SW480 (cell line): ENCODE data around the gene NKIRAS2.

Experiments
- DNase-seq: peaks from one replicate; pipeline ENCODE4 v3.0.0-alpha.2; 2016; ENCODE audit warnings: low spot score

The NKIRAS2 gene

GRCh38 chr17:42055027-42055426 is 35.1 kb downstream of the NKIRAS2 start:
- DNase-seq, result no peak

DNA sequence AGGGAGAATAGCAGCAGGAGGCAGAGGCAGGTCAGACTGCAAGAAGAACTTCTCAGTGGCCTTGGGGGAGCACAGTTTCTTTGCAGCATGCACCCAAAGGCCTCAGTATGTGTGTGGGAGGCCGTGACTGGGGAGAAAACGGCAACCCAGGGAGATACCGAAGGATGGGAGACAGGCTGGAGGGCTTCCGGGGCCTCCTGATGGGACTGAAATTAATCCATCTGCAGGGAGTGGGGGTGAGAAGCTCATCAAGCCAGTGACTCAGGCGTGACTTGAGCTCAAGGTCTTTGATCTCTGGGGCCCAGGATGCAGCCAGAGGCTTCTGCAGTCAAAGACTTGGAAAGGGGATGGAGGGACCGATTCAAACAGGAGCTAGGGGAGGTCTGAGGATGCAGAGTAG is 35.6 kb downstream of the NKIRAS2 start:
- DNase-seq, result peak; percentile 65

DNA sequence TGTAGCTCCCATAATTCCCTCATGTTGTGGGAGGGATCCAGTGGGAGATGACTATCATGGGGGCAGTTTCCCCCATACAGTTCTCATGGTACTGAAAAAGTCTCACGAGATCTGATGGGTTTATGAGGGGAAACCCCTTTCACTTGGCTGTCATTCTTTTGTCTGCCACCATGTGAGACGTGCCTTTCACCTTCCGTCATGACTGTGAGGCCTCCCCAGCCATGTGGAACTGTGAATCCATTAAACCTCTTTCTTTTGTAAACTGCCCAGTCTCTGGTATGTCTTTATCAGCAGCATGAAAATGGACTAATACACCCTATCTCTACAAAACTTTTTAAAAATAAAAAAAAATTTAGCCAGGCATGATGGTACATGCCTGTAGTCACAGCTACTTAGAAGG is 36.7 kb downstream of the NKIRAS2 start:
- DNase-seq, result no peak

DNA sequence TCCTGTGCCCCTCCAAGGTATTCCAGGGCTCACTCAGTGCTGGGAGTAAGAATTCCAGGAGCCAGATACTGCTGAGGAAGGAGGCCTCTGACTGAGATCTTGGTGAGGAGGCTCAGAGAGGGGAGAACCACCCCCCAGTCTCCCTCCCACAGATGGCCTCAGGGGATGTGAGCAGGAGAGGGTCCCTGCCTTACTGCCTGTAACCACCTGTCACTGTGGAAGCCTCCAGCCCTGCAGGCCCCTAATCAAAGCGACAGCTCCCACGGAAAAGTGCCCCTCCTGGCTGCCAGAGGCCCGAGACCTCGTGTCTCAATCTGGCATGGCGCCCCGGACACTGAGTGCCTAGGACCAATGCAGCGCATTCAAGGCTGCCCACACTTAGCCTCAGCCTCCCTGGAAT is 38.2 kb downstream of the NKIRAS2 start:
- no peak for DNase-seq

GRCh38 chr17:42059815-42060214 is 39.9 kb downstream of the NKIRAS2 start:
- no peak for DNase-seq

DNA sequence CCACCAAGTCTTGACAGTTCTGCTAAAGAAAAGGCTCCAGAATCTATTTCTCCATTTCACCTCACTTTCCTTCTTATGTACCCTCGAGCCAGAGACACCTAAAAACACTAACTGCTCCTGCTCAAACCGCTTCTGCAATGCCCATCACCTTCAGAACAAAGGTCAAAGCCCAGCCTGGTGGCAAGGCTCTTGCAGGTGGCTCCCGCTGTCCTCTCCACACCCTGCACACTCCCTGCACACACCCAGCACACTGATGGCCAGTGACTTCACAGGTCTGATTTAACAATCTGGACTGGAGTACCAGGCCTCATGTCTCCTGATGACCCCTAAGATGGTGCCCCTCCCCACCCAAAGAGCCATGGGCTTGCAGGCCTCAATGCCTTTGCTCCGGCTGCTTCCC is 40.3 kb downstream of the NKIRAS2 start:
- DNase-seq, result no peak

- DNase-seq, result no peak
Observed at GRCh38 chr17:42061646-42062487, 42.0 kb downstream of the NKIRAS2 start.

GRCh38 chr17:42062681-42063080 is 42.8 kb downstream of the NKIRAS2 start:
- DNase-seq, result no peak

GRCh38 chr17:42065201-42065600 is 45.3 kb downstream of the NKIRAS2 start:
- no peak for DNase-seq

GRCh38 chr17:42067371-42068091 is 47.6 kb downstream of the NKIRAS2 start:
- peak; percentile 40 for DNase-seq

DNA sequence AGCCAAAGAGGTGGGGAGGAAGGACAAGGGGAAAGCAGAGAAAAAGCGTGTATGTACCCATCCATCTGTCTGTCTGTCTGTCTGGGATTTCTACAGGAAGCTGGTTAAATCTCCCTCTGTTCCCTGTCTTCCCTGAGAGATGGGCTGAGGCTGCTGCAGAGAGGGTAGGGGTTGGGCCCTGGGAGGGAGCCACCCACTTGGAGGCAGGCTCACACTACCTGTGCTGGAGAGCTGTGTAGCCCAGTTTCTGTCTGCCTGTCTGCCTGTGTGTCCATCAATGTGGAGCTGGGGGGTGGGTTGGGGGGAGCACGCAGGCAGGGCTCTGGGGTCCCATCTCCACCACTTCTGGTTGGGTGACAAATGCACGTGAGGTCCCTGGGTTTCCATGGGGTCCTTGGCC is 49.1 kb downstream of the NKIRAS2 start:
- DNase-seq, result no peak

DNA sequence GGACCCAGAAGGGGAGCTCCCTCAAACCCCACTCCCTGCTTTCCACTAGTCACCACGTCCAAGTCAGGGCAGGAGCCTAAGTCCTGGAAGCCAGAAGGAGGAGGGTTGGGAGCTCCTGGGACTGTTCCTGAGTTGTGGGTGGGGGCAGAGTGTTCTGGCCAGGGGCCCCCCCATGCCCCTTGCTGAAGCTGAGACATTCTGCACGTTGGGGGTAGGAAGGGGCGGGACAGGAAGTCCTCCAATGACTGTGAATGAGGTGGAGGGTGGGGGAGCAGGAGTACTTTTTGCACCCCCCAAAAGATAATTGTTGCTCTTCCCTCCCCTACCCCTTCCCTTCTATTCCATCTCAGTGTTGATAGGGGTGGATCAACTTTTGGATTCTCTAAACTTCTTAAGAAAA is 51.9 kb downstream of the NKIRAS2 start:
- no peak for DNase-seq

DNA sequence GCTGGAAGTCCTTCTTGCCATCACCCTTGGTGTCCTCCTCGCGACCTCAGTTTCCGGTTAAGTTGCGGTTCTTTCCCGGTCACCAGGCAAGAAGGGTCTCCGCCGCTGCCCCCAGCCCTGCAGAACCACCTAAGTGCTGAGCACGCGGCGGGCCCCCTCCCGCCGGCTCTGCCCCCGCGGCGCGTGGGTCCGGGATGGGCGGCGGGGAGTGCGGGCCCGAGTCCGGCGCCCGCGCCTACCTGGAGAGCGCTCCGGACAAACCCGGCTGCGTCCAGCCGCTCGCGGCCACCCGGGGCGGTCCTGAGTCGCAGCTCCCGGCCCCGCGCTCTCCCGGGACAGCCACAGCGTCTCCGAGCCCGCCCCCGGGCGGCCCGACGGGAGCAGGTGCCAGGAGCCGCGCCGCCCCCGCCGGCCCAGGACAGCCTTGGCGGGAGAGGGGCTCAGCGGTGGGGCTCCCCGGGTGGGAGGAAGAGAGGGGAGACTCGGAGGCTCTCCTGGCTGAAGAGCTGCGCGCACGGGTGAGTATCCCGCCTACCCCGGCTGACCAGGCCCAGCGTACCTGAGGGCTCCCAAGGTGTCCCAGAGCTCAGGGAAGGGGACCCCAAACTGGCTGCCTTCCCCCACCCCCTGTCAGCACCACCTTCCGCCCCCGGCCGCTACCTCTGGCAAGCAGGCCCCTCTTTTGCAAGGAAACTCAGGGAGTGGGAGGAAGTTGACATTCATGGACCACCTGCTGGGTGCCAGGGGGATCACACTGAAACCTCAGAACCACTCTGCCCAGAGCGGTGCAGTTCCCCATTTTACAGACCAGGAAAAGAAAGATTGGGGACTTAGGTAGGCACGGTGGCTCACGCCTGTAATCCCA is 52.7 kb downstream of the NKIRAS2 start:
- peak; percentile 27 for DNase-seq
